Adrenal gland (tissue), 12 donors: ENCODE data around the gene TSHZ2. TPM values are rescaled to one million over a fixed set of nuclear protein-coding genes. Genes with fewer than 3 reads are reported as not detected.
"Not testable (repeated sequence)": the region's sequence is repeated elsewhere in the genome, so short reads cannot be mapped to it uniquely, and the experiment has no call there.

ENCODE experiments used
- DNase-seq, 7 donors: peaks; one replicate each; pipeline ENCODE4 v3.0.0-alpha.2; 2019 to 2020
- H3K27ac ChIP-seq, 5 donors: fragments of 200-600 bp; sonication (generic) in 4 of 5; 1 replicate in 3 of 5; 2 replicates in 2 of 5; pipeline versions ENCODE4 v1.5.1 to v1.8.0; 2016 to 2020; ENCODE audit warnings: mild to moderate bottlenecking in 1 of 5
- H3K27me3 ChIP-seq: fragments of 200-600 bp; 2 replicates; pipeline ENCODE4 v1.8.0; 2021
- H3K36me3 ChIP-seq, 2 donors: fragments of 200-600 bp; replicated peaks in 1 of 2; 1 replicate in 1 of 2; 2 replicates in 1 of 2; pipeline versions ENCODE4 v1.5.1 to v1.8.0; 2018 to 2022
- H3K4me1 ChIP-seq, 2 donors: fragments of 200-600 bp; replicated peaks in 1 of 2; 1 replicate in 1 of 2; 2 replicates in 1 of 2; pipeline versions ENCODE4 v1.5.1 to v1.8.0; 2018 to 2021
- H3K4me3 ChIP-seq, 4 donors: fragments of 200-600 bp; sonication (generic) in 3 of 4; one replicate each; pipeline ENCODE4 v1.5.1; 2016 to 2018
- H3K9me3 ChIP-seq, 3 donors: fragments of 200-600 bp; sonication (generic) in 1 of 3; replicated peaks in 1 of 3; 1 replicate in 2 of 3; 2 replicates in 1 of 3; pipeline versions ENCODE4 v1.5.1 to v1.8.0; 2016 to 2021
- CTCF ChIP-seq, 6 experiments: fragments of 450-650 bp in 4 of 6; fragments of 200-600 bp in 2 of 6; sonication (generic) in 1 of 6; IDR thresholded peaks; 1 replicate in 5 of 6; 2 replicates in 1 of 6; pipeline versions ENCODE4 v1.5.1 to v1.8.0; 2016 to 2021; ENCODE audit warnings: antibody characterized with exemption in 6 of 6, mild to moderate bottlenecking in 2 of 6, moderate library complexity in 1 of 6
- POLR2A ChIP-seq, 2 donors: fragments of 450-650 bp; IDR thresholded peaks; one replicate each; pipeline ENCODE4 v1.6.1; 2017; ENCODE audit warnings: antibody characterized with exemption in 2 of 2, mild to moderate bottlenecking in 2 of 2, moderate library complexity in 1 of 2
- WGBS, 4 donors: extraction: QIAGEN DNeasy Blood & Tissue Kit in 2 of 4; methylation state at CpG; one replicate each; pipeline versions ENCODE4 v1.1.5 to v1.1.7; 2013 to 2017; 5-methylcytosine and 5-hydroxymethylcytosine counted together
- intact Hi-C, 2 donors: fragments of 100-400 bp; cut with DNase I; formaldehyde crosslinking; loops; one replicate each; pipeline versions ENCODE4 v1.14.1 to v1.15.0; 2022 to 2023
- polyA plus RNA-seq, 3 donors: library from polyadenylated mRNA; stranded (reverse); fragments of 200-250 nt in 2 of 3; fragments of 350-450 nt in 1 of 3; fragmentation: Illumina TruSeq in 1 of 3; extraction: RNeasy Lipid Tissue Mini Kit (QIAGEN cat#74804) in 1 of 3; gene quantifications; one replicate each; pipeline ENCODE4 v1.2.3, GENCODE V29; 2013 to 2014
- total RNA-seq, 9 donors: library from RNA; depleted of rRNA in 4 of 9; stranded (reverse); fragments of >200 nt in 4 of 9; fragments of 120-200 nt in 1 of 9; fragmentation: NEBNext Ultra II Directional in 1 of 9; extraction: Animal tissue kit (Norgen Biotek cat#: 25700) in 1 of 9; gene quantifications; one replicate each; pipeline versions ENCODE4 v1.1.0 to v1.2.4, GENCODE V29; 2013 to 2023
- donor health status: healthy with polysubstance abuse.
- donor health status: Bipolar disorder and iron deficiency.
- donor health status: DM: yes; HTN: yes; CAD: no.
- donor health status: DM: no; HTN: no; CAD: no.
- donor health status: DM: no; HTN: no; CAD: no.
- donor health status: DM: yes; HTN: yes; CAD: no.

The TSHZ2 gene
- total and polyA plus RNA-seq, 12 donors: 20.5 to 87.1 (median 52.4) TPM

GRCh38 chr20:53428588-53428987 is 456.4 kb downstream of the TSHZ2 start:
- H3K4me3 ChIP-seq: no peak overlapping the region
- H3K27ac ChIP-seq: no peak overlapping the region
- no peaks in the 10 kb centered on the region for H3K27me3 ChIP-seq
- no peaks in the 10 kb centered on the region for H3K36me3 ChIP-seq
- no peak for DNase-seq
- no peak for TF ChIP-seq CTCF (IDR thresholded peaks at IDR 0.05)
- TF ChIP-seq POLR2A (IDR thresholded peaks at IDR 0.05): no peak
- peaks cover 0 to 9% of the 10 kb centered on the region in 2 donors for H3K4me1 ChIP-seq
- WGBS, 4 donors: 79 to 91% (median 88%) methylated on average over 3 of the region's 3 CpGs
- intact Hi-C loops: no loop called here
- H3K9me3 ChIP-seq: no peaks in the 10 kb centered on the region

GRCh38 chr20:53428996-53429395 is 456.8 kb downstream of the TSHZ2 start:
- no peak overlapping the region for H3K27ac ChIP-seq
- TF ChIP-seq CTCF (IDR thresholded peaks at IDR 0.05): no peak
- no peaks in the 10 kb centered on the region for H3K9me3 ChIP-seq
- H3K4me3 ChIP-seq: no peak overlapping the region
- WGBS, 4 donors: 77 to 83% (median 79%) methylated on average over 3 of the region's 3 CpGs
- no peak for DNase-seq
- peaks cover 0 to 9% of the 10 kb centered on the region in 2 donors for H3K4me1 ChIP-seq
- H3K36me3 ChIP-seq: no peaks in the 10 kb centered on the region
- no peaks in the 10 kb centered on the region for H3K27me3 ChIP-seq
- intact Hi-C loops: no loop called here

- Histone ChIP-seq H3K27ac (peak overlapping the region in 1 of 5 donors; percentile 3), H3K27me3 (no peaks in the 10 kb centered on the region), H3K4me3 (no peak overlapping the region), H3K9me3 (no peaks in the 10 kb centered on the region), H3K36me3 (no peaks in the 10 kb centered on the region), H3K4me1 (peaks cover 0 to 6% of the 10 kb centered on the region in 2 donors)
- intact Hi-C loops: no loop called here
- TF ChIP-seq CTCF (IDR thresholded peaks at IDR 0.05) (no peak), POLR2A (IDR thresholded peaks at IDR 0.05) (no peak)
- WGBS, 4 donors: 85 to 95% (median 91%) methylated on average over 10 of the region's 10 CpGs
- DNase-seq: no peak
Measured at GRCh38 chr20:53434662-53435061, 462.5 kb downstream of the TSHZ2 start.

- H3K36me3 ChIP-seq, H3K4me1 ChIP-seq, H3K4me3 ChIP-seq, H3K9me3 ChIP-seq, DNase-seq, intact Hi-C loops, H3K27me3 ChIP-seq, H3K27ac ChIP-seq: not testable (repeated sequence)
- 91 to 95% (median 91%) methylated on average over 4 of the region's 4 CpGs for WGBS, 4 donors
Measured at GRCh38 chr20:53436927-53437326, 464.8 kb downstream of the TSHZ2 start.

- 91 to 95% (median 92%) methylated on average over 4 of the region's 4 CpGs for WGBS, 4 donors
- no peak overlapping the region for H3K4me3 ChIP-seq
- H3K9me3 ChIP-seq: no peaks in the 10 kb centered on the region
- H3K27me3 ChIP-seq: no peaks in the 10 kb centered on the region
- no peak for DNase-seq
- intact Hi-C loops: no loop called here
- H3K4me1 ChIP-seq: peaks cover 0 to 6% of the 10 kb centered on the region in 2 donors
- TF ChIP-seq POLR2A (IDR thresholded peaks at IDR 0.05) (no peak), CTCF (IDR thresholded peaks at IDR 0.05) (no peak)
- H3K36me3 ChIP-seq: no peaks in the 10 kb centered on the region
- H3K27ac ChIP-seq: no peak overlapping the region
Measured at GRCh38 chr20:53438368-53438767, 466.2 kb downstream of the TSHZ2 start.
